ENCODE measurements around the gene NR2E1. TPM values are rescaled to one million over a fixed set of nuclear protein-coding genes. Genes with fewer than 3 reads are reported as not detected.

NR2E1 gene
- total RNA-seq (2022) (1.3 and 1.4 TPM in 2 replicates), Bru-seq, nascent RNA (percentile 32 among the genes with signal in this experiment), BruChase-seq, experiment 1, labeled RNA remaining after a 2-hour chase (percentile 31 among the genes with signal in this experiment), BruChase-seq, experiment 2, labeled RNA remaining after a 6-hour chase (percentile 29 among the genes with signal in this experiment)
- long read RNA-seq, partial matches to known transcripts: 0 of 1 reads
- long read RNA-seq, other reads (novel, unspliced or antisense): 1 of 1 reads

DNA sequence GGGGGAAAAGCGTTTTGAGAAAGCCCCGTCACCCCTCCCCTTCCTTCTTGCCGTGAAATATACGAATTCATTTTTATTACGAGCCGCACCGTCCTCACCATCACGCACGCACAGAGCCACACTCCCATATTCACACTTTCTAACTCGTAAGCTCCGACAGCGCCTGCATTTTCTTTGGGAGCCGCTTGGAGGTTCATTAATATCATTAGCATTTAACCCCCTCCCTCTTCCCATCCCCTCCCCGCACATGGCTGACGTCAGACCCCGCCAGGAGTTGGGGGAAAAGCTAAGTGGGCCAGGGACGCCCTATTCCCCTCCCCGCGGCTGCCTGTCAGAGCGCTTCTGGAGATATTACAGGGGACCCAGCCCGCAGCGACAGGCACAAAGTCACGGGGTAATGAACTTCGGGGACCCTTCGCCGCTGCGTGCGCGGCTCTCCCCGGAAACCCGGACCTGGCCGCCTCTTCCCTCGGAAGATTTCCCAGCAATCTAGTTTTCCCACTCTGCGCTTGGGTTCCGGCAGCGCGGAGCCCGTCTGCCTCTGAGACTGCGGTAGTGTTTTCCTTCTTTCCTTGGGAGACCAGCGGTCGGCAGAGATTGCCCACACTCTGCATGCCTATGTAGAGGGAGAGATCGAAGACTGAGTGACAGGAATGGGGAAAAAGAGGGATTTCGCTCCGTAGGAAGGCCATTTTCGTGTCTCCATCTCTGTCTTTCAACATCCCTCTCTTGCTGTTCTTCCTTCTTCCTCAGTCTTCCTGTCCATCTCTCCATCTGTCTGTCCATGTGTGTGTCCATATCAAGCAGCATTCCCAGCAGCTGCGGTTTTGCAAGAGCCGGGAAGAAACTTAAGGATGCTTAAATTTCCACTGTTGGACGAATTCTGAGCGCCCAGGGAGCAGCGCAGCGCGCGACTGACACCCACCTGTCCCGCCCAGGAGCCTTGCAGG is at the start of gene NR2E1:
NR2E1 (plus strand) TSS at position 309 of the 950 bp plus-strand sequence. CDS start 744 bp downstream, outside the sequence.
- peak; percentile 50 to 57 for DNase-seq
- H3K27me3 Mint-ChIP-seq (ENCODE audit: insufficient read depth, unreplicated experiment): peaks cover 6% of the 10 kb centered on the region
- no peaks in the 10 kb centered on the region for H3K36me3 Mint-ChIP-seq (ENCODE audit: insufficient read depth, unreplicated experiment)
- no peaks in the 10 kb centered on the region for H3K4me1 ChIP-seq
- H3K4me3 Mint-ChIP-seq (ENCODE audit: unreplicated experiment): peak within 1 kb of the TSS; percentile 78
- TF ChIP-seq, protein P1, sequence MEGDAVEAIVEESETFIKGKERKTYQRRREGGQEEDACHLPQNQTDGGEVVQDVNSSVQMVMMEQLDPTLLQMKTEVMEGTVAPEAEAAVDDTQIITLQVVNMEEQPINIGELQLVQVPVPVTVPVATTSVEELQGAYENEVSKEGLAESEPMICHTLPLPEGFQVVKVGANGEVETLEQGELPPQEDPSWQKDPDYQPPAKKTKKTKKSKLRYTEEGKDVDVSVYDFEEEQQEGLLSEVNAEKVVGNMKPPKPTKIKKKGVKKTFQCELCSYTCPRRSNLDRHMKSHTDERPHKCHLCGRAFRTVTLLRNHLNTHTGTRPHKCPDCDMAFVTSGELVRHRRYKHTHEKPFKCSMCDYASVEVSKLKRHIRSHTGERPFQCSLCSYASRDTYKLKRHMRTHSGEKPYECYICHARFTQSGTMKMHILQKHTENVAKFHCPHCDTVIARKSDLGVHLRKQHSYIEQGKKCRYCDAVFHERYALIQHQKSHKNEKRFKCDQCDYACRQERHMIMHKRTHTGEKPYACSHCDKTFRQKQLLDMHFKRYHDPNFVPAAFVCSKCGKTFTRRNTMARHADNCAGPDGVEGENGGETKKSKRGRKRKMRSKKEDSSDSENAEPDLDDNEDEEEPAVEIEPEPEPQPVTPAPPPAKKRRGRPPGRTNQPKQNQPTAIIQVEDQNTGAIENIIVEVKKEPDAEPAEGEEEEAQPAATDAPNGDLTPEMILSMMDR (IDR thresholded peaks at IDR 0.05; ENCODE audit: insufficient read depth in 1 of 2, low read depth in 1 of 2, low read length in 1 of 2, severe bottlenecking in 1 of 2, unreplicated experiment in 1 of 2): no peak
- H3K27me3 ChIP-seq (replicated peaks; ENCODE audit: control insufficient read depth, insufficient read depth, low read length): no peaks in the 10 kb centered on the region
- BruUV-seq (replicated peaks): TSS peak; percentile 50
- H3K36me3 ChIP-seq (ENCODE audit: control insufficient read depth, insufficient read depth, low read length): no peaks in the 10 kb centered on the region
- H3K27ac Mint-ChIP-seq (ENCODE audit: unreplicated experiment): peak within 1 kb of the TSS; percentile 15
- intact Hi-C loops (cut with micrococcal nuclease; ENCODE audit: unreplicated experiment): no loop called here
- peak within 1 kb of the TSS; percentile 50 for H3K4me3 ChIP-seq (ENCODE audit: low read depth, low read length)
- H3K4me1 Mint-ChIP-seq (ENCODE audit: low read depth, unreplicated experiment): peaks cover 14% of the 10 kb centered on the region
- POLR2A ChIA-PET: interaction anchor here (0.6 kb wide), 1 partner anchor 82 kb away, joined by 4 read pairs; no protein-coding TSS in a partner anchor
- H3K9me3 ChIP-seq: no peaks in the 10 kb centered on the region
- CTCF ChIA-PET: no interaction called here
- no peaks in the 10 kb centered on the region for H3K9me3 Mint-ChIP-seq (ENCODE audit: unreplicated experiment)

DNA sequence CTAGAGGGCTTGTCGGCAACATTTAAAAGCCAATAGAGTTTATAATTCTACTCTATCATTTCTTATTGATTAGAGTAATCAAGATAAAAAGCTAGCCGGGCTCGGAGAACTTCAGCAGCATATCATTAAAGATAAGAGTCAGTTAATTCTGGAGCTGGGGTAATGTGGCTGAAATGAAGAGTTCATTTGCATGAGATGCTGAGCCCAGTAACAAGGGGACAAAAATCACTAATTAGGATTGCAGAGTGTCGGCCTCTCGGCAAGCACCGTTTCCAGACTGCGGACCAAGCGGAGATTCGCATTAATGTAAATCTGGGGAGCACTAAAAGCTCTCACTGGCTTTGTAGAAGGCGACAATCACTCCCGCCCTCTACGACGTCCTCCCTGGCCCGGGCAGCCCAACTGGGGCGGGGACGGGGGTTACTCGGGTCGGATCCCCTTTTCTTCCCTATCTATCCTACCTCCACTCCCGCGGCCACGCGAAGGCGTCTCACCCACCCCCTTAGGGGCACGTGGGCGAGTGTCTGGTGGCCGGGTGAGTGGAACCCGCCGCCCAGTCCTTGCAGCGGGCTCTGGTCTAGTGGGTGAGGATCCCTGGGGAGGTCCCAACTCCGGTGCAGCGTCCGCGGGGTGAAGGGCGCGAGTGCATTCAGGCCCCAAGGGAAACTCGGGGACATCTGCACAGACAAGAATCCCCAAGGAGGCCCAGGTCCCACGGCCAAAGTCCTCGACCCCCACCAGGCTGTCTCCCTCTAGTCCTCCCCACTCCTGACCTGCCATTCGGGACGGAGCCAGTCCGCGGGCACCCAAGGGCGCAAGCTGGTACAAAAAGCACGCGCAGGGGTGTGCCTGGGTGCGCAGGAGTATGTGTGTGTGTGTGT is 49.0 kb upstream of the NR2E1 start:
- Mint-ChIP-seq H3K36me3 (ENCODE audit: insufficient read depth, unreplicated experiment) (no peaks in the 10 kb centered on the region), H3K9me3 (ENCODE audit: unreplicated experiment) (no peaks in the 10 kb centered on the region), H3K4me1 (ENCODE audit: low read depth, unreplicated experiment) (peaks cover 7% of the 10 kb centered on the region), H3K27ac (ENCODE audit: unreplicated experiment) (no peak overlapping the region), H3K27me3 (ENCODE audit: insufficient read depth, unreplicated experiment) (no peaks in the 10 kb centered on the region), H3K4me3 (ENCODE audit: unreplicated experiment) (peak overlapping the region; percentile 78)
- Histone ChIP-seq H3K27me3 (replicated peaks; ENCODE audit: control insufficient read depth, insufficient read depth, low read length) (no peaks in the 10 kb centered on the region), H3K36me3 (ENCODE audit: control insufficient read depth, insufficient read depth, low read length) (no peaks in the 10 kb centered on the region), H3K9me3 (no peaks in the 10 kb centered on the region), H3K4me3 (ENCODE audit: low read depth, low read length) (no peak overlapping the region), H3K4me1 (no peaks in the 10 kb centered on the region)
- CTCF ChIA-PET: no interaction called here
- POLR2A ChIA-PET: no interaction called here
- no peak for DNase-seq
- TF ChIP-seq, protein P1 (IDR thresholded peaks at IDR 0.05; ENCODE audit: insufficient read depth in 1 of 2, low read depth in 1 of 2, low read length in 1 of 2, severe bottlenecking in 1 of 2, unreplicated experiment in 1 of 2): no peak
- intact Hi-C loops (cut with micrococcal nuclease; ENCODE audit: unreplicated experiment): loop anchor here (5.0 kb wide), 2 partner anchors 41 to 146 kb away; partner anchors contain the start of gene SNX3
- BruUV-seq (replicated peaks): no TSS peak

All from Caco-2 (cell line).